ENCODE results near the gene TSNAXIP1.
A peak's percentile ranks its signal among the peaks of the same experiment; 100 is the strongest.

TSNAXIP1 gene

GRCh38 chr16:67806428-67807147, at the start of gene TSNAXIP1, which contains the start of gene RANBP10:
Gene TSNAXIP1 (plus strand): TSS chr16:67806889. CDS start chr16:67807150, 261 bp downstream.
Gene RANBP10 (minus strand): TSS chr16:67806560. CDS start chr16:67806536, 24 bp downstream.
- peak; percentile 93 for DNase-seq

- DNase-seq: no peak
Observed at GRCh38 chr16:67758006-67758405, 48.7 kb upstream of the TSNAXIP1 start.

- no peak for DNase-seq
Observed at GRCh38 chr16:67758966-67759365, 47.7 kb upstream of the TSNAXIP1 start.

- DNase-seq: no peak
Observed at GRCh38 chr16:67760206-67760955, 46.3 kb upstream of the TSNAXIP1 start.

- no peak for DNase-seq
Observed at GRCh38 chr16:67760956-67761230, 45.8 kb upstream of the TSNAXIP1 start.

GRCh38 chr16:67761924-67762323, 44.8 kb upstream of the TSNAXIP1 start:
- no peak for DNase-seq

- no peak for DNase-seq
Observed at GRCh38 chr16:67762385-67762784, 44.3 kb upstream of the TSNAXIP1 start.

- no peak for DNase-seq
Observed at GRCh38 chr16:67763066-67763465, 43.6 kb upstream of the TSNAXIP1 start.

- no peak for DNase-seq
Observed at GRCh38 chr16:67764158-67764667, 42.5 kb upstream of the TSNAXIP1 start.

- no peak for DNase-seq
Observed at GRCh38 chr16:67766291-67766690, 40.4 kb upstream of the TSNAXIP1 start.

- no peak for DNase-seq
Observed at GRCh38 chr16:67767953-67768352, 38.7 kb upstream of the TSNAXIP1 start.

- no peak for DNase-seq
Observed at GRCh38 chr16:67770346-67770991, 36.2 kb upstream of the TSNAXIP1 start.

- no peak for DNase-seq
Observed at GRCh38 chr16:67773099-67773498, 33.6 kb upstream of the TSNAXIP1 start.

- no peak for DNase-seq
Observed at GRCh38 chr16:67773569-67774456, 32.9 kb upstream of the TSNAXIP1 start.

GRCh38 chr16:67774457-67774853, 32.2 kb upstream of the TSNAXIP1 start:
- DNase-seq: no peak

- DNase-seq: no peak
Observed at GRCh38 chr16:67775273-67775672, 31.4 kb upstream of the TSNAXIP1 start.

- no peak for DNase-seq
Observed at GRCh38 chr16:67779256-67780014, 27.3 kb upstream of the TSNAXIP1 start.

GRCh38 chr16:67780847-67781564, 25.7 kb upstream of the TSNAXIP1 start:
- DNase-seq: no peak

GRCh38 chr16:67781565-67781921, 25.1 kb upstream of the TSNAXIP1 start:
- DNase-seq: no peak

- no peak for DNase-seq
Observed at GRCh38 chr16:67782567-67783352, 23.9 kb upstream of the TSNAXIP1 start.

- DNase-seq: no peak
Observed at GRCh38 chr16:67783353-67783725, 23.4 kb upstream of the TSNAXIP1 start.

All from NK-92 treated with Interleukin-12 subunit alpha and Interleukin-12 subunit beta, amount 100 ng/mL, for 24 hours (cell line).